LoVo (cell line): ENCODE measurements around the gene FBXO45.
"Not testable (repeated sequence)": the region's sequence is repeated elsewhere in the genome, so short reads cannot be mapped to it uniquely, and the experiment has no call there.

Experiments
- DNase-seq: peaks from one replicate; pipeline ENCODE4 v3.0.0-alpha.2; 2016; ENCODE audit warnings: low spot score

FBXO45 gene

DNA sequence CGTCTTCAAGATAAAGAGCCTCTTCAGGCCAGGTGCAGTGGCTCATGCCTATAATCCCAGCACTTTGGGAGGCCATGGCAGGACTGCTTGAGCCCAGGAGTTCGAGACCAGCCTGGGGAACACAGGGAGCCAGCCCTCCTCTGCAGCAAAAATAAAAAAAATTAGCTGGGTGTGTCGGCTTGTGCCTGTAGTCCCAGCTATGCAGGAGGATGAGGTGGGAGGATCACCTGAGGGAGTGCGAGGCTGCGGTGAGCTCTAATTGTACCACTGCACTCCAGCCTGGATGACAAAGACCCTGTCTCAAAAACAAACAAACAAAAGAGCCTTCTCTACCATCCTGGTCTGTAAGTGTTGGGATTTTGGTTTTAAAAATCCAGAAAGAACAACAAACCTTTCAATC lies 11.2 kb upstream of the FBXO45 start:
- DNase-seq = no peak

DNA sequence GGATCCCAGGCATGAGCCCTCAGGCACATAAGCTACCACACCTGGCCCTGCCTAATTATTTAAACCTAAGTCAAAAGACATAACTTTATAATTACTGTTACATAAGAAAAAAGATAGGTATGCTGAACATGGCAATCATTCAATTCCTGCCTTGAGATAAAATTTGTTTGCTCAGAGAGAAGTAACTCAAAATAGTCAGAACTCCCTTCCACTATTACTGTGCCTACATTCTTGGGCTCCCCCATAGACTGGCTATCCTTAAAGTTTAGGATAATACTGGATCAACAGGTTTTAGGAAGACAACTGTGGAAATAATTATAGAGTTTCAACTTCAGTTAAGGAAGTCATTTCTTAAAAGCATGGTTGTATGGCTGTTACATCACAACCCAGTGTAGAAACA lies 10.0 kb upstream of the FBXO45 start:
- DNase-seq = no peak

DNA sequence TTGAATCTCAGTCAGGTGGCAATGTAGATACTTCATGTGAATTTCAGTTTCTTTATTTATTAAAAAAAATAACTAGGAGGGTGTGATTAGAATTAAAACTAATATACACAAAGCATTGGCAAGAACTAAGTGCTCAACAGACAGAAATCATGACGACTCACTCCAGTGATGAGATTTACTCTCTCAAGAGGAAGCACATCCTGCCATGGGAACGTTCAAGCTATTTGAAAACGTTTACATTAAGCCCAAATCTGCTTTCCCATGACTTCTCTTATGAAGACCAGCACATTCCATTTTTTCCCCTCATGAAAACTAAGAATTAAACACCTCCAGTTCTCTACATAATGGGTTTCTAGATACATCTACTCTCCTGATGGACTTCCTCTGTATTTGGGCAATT lies 8.6 kb upstream of the FBXO45 start:
- DNase-seq = no peak

DNA sequence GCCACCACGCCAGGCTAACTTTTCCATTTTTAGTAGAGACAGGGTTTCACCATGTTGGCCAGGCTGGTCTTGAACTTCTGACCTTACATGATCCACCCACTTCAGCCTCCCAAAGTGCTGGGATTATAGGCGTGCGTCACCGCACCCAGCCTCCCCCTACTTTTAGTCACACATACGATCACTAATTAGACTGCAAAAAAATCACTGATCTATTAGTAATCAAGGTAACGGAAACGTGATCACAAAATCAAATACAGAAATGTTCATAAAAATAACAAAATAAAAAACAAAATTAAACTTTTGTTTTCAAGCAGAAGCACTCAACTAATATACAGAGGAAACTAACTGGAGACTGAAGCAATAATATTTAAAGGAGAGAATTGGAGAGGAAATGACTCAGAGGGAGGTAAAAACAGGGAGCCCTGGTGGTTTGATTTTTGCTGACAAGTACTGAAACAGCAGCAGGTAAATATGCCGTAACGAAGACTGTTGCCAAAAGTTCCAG lies 4.7 kb upstream of the FBXO45 start:
- no peak for DNase-seq

DNA sequence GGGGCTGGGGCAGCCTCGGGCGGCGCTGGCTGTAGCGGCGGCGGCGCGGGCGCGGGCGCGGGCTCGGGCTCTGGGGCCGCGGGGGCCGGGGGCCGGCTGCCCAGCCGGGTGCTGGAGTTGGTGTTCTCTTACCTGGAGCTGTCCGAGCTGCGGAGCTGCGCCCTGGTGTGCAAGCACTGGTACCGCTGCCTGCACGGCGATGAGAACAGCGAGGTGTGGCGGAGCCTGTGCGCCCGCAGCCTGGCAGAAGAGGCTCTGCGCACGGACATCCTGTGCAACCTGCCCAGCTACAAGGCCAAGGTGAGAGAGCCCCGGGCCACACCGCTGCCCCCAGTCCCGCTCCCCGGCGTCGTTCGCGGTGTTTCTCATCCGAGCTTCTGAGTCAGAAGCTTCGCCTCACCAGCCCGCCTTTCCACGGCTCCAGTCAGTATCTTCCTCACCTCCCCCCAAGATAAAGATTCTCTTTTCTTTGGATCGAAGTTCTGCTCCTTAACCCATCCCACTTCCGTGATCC lies 600 bp downstream of the FBXO45 start:
- peak; percentile 38 for DNase-seq

DNA sequence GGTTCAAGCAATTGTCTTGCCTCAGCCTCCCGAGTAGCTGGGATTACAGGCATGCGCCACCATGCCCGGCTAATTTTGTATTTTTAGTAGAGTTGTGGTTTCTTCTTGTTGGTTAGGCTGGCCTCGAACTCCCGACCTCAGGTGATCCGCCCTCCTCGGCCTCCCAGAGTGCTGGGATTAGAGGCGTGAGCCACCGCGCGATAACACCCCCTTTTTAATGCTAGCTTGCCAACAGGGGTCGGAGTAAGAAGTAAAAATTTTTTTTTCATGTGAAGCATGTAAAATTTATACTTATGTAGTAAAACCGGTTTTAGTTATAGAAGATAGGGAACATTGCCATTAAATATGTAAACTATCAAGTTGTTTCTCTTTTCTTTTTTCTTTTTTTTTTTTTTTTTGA lies 1.9 kb downstream of the FBXO45 start:
- not testable (repeated sequence) for DNase-seq

DNA sequence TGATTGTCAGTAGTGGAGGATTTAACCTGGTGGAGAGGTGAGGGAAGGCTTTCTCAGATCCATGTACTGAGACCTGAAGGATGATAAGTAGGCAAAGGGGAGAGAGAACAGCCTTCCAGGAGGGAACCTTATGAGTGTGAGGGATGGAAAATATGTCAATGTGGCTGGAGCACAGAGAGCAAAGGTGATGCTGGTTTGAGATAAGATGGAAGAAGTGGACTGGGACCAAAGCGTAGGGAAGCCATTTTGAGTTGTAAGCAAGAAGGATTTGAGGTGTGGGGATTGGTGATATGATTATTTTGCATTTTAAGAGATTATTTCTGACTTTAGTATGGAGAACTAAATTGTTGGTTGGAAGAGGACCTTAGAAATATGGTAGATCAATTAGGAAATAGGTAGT lies 3.9 kb downstream of the FBXO45 start:
- DNase-seq = no peak

DNA sequence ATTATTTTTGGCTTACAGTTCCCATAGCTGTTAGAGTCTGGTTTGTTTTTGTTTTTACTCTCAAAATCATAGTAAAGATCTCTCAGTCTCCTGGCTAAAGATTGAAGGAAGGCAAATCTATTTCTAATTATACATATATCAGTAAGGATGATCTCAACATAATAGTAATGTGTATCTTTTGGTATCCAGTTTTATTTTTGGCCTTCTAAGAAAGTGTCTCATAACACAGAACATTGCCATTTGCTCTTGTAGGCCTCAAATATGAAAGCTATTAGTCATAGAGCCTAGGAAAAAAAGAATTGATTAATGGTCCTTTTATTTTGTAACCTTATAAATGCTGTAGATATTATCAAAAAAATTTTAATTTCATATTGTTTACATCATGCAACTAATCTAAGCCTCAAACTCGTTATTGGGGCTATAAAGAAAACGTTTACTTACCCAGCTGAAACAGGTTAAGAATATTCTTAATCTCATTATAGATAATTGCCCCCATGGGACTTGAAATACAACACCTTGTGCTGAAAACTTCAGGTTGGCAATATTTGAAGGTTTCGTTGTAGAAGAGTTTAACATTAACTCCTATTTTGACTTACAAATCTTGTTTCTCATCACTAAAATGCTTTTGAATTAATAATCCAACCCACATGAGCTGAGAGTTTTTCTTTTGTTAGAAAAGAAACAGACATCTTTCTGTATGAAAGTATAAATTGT lies 16.7 kb downstream of the FBXO45 start:
- DNase-seq = no peak

DNA sequence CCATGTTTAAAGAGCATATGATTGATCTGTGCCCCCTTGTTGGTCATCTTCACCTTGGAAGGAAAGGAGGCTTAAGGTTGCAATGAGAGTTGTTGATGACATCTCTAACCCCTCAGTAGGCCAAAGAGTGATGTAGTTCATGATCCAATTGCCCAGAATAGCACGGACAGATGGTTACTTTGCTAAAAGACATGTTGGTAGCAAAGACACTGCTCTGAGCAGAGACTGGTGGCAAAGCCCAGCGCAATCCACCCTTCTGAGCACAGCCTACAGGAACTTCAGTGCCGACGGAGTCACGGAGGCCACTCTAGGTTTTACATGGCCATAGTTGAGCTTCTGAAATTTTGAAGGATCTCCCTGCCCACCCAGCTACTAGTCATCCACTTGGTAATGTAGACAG lies 21.8 kb downstream of the FBXO45 start:
- DNase-seq = no peak

DNA sequence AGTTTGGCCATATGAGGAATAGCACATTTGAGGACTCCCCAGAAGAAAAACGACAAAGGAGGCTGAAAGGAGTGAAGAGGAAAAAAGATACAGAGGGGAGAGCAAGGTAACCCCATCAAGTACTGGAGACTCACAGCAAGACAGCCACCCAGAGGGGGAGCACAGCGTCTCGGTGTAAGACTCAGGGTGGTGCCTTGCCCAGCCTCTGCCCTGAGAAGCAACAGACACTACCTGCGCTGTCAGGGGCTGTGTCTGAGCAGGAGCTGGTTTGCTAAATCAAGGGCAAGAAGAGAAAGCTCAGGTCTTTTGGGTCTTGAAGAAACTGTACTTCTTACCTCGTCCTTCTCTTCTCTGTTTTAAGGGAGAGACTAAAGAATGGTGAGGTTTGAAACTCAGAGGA lies 27.9 kb downstream of the FBXO45 start:
- DNase-seq = no peak

DNA sequence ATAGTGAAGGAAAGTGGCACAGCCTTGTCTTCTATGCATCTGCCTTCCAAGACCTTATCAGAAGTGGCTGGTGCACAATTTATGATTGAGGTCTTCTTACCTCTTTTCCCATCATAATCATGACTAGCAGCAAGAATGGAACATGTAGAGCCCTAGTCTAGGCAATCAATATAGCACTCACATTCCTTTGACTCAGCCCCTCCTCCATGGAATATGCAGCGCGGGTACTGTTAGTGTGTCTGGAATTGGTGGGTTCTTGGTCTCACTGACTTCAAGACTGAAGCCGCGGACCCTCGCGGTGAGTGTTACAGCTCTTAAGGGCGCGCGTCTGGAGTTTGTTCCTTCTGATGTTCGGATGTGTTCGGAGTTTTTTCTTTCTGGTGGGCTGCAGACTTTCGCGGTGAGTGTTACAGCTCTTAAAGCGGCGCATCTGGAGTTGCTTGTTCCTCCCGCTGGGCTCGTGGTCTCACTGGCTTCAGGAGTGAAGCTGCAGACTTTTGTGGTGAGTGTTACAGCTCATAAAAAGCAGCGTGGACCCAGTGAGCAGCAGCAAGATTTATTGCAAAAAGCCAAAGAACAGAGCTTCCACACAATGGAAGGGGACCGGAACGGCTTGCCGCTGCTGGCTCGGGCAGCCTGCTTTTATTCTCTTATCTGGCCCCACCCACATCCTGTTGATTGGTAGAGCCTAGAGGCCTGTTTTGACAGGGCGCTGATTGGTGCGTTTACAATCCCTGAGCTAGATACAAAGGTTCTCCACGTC lies 29.7 kb downstream of the FBXO45 start:
- not testable (repeated sequence) for DNase-seq

DNA sequence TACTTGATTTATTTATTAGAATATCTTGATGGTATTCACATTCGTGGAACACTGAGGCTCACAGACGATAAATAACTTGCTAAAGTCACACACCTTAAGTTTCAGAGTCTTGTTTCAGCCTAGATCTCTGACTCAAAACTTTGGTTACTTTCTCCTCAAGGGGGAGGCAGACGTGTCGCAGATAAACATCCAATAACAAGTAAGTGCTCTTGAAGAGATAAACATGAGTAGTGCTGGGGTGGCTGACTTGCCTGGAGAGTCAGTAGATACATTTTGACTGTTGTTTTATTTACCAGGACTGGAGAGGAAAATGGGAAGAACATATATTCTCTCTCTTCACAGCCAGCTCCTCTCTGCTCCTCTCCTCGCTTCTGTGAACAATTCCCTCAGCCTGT lies 31.3 kb downstream of the FBXO45 start:
- no peak for DNase-seq

DNA sequence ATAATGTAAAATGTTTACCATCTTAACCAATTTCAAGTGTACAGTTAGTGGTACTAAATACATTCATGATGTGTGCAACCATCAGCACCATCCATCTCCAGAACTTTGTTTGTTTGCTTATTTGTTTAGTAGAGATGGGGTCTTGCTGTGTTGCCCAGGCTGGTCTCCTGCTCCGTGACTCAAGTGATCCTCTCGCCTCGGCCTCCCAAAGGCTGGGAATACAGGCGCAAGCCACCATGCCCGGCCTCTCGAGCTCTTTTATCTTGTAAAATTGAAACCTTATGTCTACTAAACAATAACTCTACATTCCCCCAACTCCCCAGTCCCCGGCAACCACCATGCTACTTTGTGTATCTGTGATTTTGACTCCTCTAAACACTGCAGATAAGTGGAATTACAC lies 31.9 kb downstream of the FBXO45 start:
- DNase-seq = no peak

DNA sequence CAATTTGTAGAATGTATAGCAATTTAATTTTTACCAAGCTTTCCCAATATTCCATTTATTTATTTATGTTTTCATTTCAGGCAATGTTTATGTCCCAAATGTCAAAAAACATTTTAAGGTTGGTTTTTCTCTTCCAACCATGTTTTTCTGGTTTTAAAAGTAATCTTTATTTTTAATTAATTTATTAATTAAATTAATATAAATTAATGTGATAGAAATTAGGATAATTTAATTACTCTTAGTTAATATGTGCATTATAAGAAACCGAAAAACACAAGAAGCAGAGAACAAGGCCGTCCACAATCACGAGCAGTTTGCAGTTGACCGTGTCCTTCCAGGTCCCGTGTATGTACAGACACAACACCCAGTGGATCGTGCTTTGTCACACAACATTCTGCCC lies 34.2 kb downstream of the FBXO45 start:
- no peak for DNase-seq

DNA sequence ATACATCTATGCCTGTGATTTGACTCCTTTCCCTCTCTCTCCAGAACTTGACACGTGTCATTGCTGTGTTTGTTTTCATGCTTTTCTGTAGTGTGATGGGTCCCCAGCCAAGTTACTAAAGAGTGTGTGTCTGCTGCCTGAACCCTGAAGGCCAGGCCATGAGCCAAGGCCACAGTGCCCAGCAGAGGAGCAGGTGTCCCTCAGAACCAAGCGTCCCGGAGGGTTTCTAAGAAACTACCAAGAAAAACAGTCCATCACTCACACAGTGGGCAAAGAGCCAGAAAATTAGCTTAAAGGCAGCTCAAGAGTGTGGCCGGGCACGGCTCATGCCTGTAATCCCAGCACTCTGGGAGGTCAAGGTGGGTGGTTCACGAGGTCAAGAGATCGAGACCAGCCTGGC lies 35.2 kb downstream of the FBXO45 start:
- DNase-seq = no peak

DNA sequence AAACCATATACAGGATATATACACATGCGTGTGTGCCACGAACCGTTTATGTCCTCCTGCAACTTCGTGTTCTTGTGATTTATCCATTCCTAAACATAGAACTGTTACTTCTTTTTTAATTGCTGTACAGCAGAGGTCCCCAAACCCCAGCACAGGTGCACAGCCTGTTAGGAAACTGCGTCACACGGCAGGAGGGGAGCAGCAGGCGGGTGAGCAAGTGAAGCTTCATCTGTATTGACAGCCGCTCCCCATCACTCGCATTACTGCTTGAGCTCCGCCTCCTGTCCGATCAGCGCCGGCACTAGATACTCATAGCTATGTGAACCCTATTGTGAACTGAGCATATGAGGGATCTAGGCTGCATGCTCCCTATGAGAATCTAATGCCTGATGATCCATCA lies 36.1 kb downstream of the FBXO45 start:
- DNase-seq = no peak

DNA sequence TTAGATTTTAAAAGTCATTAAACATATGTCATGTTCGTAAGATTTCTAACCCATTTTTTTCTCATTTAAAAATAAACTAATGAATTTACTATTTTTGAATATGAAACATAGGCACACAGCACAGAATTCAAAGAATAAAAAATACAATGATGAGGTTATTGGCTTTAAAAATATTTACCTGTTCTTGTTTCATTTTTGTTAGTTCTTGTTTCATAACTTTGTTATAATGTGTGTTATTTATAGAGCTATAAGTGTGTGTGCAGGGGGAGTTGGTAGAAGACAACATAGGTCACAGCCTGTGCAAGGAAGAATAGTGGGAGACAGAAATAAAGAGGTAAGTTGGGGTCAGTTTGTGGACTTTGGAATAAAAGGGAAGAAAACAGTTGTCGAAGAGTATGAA lies 40.2 kb downstream of the FBXO45 start:
- DNase-seq = no peak

DNA sequence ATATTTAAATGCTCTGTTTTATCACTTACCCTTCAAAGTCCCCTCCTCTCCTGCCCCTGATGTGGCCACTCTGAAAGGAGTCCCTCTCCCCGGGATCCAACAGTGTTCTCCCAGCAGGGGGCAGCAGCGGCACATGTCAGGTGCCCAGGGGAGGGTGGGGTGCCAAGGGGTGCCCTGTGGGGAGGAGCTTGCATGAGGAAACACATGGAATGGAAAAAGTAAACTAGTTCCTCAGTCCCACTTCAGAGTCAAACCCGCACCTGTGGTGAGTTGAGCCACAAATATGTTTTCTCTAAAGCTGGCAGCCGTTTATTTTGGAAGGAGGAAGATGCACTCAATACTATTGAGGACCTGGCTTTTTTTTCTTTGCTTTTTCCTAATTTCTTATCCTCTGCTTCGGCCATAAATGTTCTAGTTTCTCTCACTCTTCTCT lies 40.9 kb downstream of the FBXO45 start:
- peak; percentile 88 for DNase-seq

DNA sequence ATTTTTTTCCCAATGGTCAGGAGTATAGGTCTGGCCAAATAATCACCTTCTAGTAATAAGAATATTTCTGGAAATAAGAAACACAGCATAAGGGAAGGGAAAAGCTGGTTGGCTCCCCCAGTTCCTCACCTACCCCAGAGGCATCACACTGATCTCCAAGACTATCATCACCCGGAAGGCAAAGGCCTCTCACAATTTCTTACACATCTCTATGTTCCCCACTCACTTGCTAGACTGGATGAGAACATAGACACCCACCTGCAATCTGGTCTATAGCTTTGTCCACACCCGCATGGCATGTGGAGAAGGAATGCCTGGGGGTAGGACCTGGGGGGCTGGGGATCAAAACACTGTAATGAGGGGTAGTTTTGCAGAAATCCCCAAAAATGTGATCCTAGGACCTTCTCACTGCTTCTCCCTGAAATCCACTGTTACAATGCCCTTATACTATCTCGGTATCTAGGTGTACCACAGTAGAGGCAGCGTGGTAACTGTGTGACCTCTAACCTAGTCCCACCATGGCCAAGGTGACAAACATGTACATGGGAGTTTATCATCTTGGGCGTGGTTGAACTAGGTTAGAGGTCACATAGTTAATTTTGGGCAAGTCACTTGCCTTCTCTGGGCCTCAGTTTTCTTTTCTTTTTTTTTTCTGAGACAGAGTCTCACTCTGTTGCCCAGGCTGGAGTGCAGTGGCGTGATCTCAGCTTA lies 41.5 kb downstream of the FBXO45 start:
- peak; percentile 25 for DNase-seq

DNA sequence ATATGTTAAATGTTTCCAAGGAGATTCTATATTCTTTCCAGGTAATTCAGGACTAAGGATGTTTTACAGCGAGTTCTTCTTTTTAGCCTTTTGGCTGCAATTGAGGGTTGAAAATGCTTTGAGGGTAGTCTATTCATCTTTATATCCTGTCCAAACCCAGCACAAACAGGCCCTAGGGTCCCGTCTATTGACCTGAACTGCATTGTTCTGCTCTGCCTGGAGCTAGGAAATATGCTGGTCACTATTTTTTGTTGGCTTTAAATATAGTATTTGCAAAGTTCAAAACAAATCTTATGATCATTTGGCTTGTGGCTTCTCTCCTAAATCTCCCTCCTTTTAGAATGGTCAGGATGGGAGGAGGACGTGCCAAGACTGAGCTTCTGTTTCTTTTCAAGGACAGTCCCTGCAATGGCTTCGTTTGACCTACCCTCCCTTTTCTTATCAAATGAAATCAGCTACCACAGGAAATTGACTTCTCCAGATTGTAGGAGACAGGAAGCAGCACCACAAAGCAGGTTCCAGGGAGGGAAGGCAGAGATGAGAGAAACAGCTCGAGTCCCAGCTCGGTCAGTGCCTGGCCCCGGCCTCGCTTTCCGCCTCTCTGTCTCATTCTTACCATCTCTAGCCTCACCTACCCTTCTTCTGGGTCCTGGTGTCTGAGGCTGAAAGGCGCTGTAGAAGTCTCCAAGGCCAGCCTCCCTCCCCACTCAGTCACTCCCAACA lies 43.5 kb downstream of the FBXO45 start:
- DNase-seq = no peak

DNA sequence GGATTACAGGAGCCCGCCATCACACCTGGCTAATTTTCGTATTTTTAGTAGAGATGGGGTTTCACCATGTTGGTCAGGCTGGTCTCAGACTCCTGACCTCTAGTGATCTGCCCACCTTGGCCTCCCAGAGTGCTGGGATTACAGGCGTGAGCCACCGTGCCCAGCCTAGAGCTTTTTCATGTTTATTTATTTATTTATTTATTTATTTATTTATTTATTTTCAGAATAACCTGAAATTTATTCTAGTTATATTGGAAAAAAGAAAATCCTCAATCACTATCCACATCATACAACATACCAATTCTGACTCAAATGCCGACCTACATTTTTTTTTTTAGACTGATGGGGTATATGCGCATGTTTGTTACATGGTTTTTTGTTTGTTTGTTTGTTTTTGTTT lies 46.8 kb downstream of the FBXO45 start:
- not testable (repeated sequence) for DNase-seq

DNA sequence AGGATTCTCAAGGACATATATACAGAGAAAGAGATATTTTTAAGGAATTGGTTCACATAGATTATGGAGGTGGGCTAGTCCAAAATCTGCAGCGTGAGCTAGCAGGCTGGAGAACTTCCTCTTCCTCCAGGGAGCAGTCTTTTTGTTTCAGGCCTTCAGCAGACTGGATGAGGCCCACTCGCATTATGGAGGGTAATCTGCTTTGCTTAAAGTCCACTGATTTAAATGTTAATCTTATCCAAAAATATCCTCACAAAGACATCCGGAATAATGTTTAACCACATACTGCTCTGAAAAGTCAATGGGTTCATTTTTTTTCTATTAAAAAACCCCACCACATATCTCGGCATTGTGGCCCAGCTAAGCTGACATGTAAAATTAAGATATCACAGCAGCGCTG lies 48.8 kb downstream of the FBXO45 start:
- DNase-seq = no peak
